LHCN-M2 (cell line): ENCODE measurements around the gene SKAP2. TPM values are rescaled to one million over a fixed set of nuclear protein-coding genes. Genes with fewer than 3 reads are reported as not detected.

Experiments
- DNase-seq: peaks from one replicate; pipeline ENCODE4 v3.0.0-alpha.2; 2012; ENCODE audit warnings: low read depth
- total RNA-seq: library from RNA; depleted of rRNA; stranded (reverse); fragments of >200 nt; gene quantifications from 2 replicates; pipeline ENCODE4 v1.2.3, GENCODE V29; 2014

Gene SKAP2
- total RNA-seq, 1 experiment from 2014 or later = 60.7 TPM

DNA sequence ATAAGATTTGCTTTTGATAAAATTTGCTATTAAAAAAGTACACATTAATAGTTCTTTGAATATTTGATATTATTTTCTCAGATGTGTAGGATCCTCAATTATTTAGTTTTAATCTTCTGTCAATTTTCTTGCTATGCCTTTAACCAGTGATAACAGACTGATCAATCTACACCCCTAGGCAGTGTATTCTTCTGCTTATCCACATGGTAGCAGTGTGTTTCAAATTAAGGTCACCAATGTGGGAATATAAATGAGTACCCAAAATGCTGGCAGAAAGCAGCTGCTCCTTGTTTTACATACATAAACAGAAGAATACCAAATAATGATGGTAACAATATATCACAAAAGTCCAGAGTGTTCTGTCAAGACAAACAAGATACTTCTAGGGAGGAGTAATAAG lies 87.0 kb downstream of the SKAP2 start:
- peak; percentile 24 for DNase-seq

DNA sequence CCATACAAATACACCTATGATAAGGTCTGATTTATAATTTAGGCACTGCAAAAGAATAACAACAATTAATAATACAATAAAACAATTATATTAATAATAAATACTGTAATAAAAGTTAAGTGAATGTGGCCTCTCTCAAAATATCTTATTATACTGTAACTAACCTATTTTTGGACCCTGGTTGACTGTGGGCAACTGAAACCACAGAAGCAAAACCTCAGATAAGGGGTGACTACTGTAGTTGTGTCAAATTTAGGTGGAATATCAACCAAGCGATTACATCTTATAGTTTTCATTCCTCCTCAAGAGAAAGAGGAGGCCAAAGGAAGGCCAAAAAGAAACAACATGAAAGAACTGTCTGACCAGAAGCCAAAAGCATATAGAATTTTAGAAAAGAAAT lies 103.9 kb downstream of the SKAP2 start:
- DNase-seq = no peak

DNA sequence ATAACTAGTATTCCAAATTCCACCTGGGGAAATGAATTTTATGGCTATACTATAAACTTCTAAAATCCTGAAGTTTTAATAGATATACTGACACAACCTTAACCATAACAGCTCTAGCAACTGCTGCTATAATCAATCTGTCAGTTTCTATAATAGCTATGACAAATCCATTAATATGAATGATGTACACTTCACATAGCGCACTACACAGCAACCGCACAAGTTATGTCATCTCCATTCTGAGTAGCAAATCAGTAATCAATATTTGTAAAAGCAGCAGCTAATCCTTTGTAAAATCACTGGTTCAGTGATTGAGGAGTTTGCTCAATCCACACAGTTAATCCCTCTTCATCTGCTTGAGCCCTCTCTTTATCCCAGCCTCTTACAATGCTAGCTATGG lies 105.3 kb downstream of the SKAP2 start:
- DNase-seq = no peak

DNA sequence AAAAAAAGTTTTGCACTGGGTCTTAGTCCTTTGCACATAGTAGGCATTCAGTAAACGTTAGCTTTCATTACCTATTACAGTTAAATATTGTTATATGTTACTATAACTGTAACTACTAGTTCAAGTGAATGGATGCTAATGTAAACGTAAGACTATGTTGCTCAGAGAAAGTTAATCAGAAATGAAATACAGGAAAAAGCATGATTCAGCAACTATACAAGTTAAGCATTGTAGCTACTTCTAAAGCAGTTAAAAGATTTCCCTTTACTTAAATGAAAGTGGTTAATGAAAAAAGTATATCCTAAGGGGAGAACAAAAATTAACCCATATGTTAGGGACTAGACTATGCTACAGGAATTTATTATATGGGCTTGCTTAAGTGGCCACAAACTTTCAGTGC lies 121.2 kb downstream of the SKAP2 start:
- DNase-seq = no peak

DNA sequence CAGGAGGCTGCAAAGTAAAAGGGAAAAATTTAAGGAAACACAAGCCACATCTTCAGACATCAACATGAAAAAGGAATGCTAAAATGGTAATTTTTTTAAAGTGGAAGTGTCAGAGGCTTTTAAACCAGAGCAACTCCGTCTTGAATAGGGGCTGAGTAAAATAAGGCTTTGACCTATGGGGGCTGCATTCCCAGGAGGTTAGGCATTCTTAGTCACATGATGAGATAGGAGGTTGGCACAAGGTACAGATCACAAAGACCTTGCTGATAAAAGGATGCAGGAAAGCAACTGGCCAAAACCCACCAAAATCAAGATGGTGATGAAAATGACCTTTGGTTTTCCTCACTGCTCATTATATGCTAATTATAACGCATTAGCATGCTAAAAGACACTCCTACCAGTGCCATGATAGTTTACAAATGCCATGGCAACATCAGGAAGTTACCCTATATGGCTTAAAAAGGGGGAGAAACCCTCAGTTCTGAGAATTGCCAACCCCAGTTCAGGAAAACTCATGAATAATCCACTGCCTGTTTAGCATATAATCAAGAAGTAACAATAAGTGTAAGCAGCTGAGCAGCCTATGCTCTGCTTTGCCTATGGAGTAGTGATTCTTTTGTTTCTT lies 128.3 kb downstream of the SKAP2 start:
- no peak for DNase-seq

DNA sequence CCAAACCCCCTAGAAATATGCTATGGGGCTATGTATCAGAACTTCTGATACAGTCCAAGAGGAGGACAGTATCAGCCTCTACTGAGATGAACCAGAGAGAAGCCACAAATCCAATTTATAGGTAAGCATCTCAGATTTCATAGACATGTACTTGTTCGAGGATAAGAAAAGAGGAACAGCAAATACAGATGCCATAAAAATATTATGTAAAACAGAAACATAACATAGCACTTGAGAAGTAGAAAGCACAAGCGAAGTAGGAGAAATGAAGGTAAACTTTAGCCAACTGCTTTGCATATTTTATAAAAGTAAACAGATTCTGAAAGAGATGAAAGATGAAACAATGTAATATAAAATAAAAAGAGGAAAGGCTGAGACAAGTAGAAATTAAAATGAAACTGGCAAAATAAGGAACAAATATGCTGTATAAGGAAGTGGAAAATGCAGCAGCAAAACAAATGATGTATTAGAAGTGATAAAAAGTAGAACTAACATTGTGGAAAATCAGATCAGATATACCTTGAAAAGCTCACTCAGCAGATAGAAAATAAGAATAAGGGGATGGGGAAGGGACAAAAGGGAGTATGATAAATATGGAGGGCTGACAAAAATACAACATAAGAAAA lies 135.1 kb downstream of the SKAP2 start:
- no peak for DNase-seq

DNA sequence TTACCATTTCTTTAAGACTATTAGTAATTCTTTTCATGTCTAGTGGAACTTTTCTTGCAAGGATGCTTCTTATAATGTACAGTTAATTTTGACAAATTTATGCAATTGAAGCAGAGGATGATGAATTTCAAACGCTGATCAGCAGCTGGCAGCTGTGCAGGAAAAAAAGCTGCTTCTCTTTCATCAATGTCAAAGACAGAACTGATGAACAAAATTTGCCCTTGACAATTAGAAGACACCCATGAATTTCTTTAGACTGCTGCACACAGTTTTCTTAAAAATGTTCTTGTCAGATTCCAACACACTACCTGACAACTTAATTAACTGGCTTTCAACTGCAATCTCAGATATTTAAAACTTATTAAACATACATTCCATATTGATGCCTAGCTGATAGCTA lies 138.3 kb downstream of the SKAP2 start:
- DNase-seq = no peak

DNA sequence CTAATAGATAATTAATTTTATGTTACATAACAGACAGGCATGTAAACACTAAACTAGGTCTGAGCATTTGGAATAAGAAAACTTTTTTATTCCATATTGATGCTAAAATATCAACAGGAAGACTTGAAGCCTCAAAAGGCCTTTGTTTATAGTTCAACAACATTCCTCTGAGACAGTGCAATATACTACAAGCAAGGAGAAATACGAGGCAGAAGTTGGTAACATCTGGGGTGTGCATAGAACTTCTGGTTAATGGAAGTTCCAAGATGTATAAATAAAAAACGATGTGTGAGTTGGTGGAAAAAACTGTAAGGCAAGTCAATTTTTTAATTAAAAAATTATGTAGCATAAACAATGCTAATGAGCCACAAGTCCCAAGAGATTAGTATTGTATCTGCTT lies 139.6 kb downstream of the SKAP2 start:
- no peak for DNase-seq

DNA sequence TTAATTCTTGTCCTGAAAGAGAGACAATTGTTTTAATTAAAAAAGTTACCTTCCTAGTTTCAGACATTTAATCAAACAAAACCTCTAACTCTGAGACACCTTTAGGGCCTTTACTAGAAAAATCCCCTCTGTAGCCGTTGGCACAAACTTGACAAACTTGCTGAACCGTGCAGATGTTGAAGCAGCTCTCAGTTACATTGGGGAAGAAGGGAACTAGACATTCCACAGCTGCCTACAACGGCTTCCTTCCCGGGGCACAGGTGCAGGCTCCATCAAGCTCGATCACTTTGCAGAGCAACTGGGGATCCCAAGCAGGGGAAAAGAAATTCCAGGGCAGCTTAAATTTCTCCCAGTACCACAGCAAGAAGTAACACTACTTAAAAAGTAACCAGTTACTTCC lies 141.3 kb downstream of the SKAP2 start:
- DNase-seq = no peak

DNA sequence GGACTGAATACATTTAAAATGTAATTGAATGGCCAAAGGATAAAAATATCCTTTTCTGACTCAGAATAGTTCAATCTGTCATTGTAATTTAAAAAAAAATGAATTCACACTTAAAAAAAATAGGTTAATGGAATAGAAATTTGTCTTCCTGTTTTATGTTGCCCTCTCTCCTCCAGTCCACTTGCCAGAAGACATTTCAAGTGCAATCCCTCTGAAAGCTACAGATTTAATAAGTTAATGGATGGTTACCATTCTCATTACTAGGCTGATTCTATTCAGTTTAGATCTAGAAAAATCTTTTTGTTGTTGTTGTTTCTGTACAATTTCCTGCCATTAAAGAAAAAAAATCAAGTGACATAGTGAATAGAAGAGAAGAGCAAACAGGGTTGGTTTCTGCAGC lies 142.9 kb downstream of the SKAP2 start:
- DNase-seq = no peak

DNA sequence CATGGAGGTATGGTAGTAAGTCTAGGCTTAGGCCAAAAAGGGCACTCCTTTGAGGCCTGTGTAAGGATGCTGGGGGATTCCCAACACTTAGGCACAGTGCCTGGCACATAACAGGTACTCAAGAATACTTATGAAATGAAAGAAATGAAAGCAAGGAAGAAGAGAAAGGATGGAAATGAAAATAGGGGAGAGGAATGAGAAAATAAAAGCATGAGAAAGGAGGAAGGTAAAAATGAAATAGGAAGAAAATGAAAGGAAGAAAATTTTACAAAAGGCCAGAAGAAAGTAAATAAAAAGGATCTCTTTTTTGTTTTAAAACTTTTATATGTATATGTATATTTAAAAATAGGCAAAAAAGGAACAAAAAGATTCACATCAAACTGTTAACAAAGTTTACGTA lies 146.3 kb downstream of the SKAP2 start:
- no peak for DNase-seq

DNA sequence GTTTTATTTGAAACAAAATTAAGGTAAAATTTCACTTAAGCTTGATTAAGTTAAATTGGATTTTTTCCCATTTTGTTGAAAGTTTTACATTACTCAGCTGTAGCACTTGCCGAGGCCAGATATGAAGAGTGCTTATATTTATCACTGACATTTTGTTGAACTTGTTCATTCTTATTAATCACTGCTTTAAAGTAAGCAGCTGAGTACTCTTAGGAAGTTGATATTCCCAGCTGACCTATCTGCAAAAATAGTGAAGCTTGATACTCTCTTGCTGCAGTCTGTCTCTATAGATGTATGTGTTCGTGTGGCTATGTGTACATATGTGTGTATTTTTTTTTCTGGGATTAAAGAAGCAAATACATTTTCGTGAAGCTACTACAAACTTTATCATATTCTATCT lies 150.0 kb downstream of the SKAP2 start:
- DNase-seq = no peak

DNA sequence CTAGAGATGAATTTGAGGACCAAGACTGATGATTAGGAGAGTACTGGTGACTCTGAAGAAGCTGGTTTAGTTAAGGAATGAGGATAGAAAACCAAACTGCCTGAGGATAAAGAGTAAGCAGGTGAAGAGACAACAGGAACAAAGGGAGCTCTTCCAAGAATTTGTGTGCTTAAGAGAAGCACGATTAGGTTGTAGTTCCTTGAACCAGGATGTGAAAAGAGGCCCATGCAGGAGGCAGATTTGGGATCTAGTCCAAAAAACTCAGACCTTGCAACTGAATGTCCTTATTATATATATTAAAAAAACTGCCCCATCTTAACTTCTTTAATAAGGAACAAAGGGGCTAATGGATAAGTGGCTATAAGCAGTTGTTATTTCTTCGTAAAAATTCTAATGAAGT lies 150.4 kb downstream of the SKAP2 start:
- no peak for DNase-seq

DNA sequence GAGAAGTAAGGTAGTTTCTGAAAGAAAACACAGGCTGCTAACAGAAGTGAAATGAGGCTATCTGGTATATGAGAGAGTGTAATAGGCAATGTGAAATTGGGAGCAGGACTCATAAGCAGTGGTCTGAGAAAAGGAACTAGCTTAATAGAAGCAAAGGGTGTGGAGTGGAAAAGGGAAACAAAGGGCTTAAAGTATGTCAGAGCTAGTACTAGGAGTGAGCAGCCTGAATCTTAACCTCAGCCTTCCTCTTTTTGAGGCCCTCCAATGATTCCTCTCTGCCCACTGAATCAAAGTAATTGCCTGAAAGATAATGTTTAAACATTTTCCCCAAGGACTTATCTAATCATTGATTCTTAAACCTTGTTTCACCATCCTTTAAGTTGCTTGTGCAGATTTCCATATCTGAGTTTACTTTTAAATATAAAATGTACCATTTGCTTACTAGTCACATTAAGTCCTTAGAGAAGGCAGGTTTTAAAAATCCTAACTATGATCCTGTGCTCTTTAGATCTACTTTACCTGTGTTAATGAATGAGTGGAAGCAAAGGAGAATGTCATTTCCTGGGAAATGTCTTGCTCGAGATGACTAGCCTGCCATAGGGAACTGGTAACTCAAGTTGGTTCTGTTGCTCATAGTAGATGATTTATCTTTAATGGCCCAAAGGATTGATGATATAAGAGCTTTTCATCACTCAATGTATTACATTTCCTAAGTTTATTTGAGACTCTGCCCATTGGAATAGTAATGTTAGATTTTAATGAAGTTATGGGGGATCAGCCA lies 155.0 kb downstream of the SKAP2 start:
- no peak for DNase-seq

DNA sequence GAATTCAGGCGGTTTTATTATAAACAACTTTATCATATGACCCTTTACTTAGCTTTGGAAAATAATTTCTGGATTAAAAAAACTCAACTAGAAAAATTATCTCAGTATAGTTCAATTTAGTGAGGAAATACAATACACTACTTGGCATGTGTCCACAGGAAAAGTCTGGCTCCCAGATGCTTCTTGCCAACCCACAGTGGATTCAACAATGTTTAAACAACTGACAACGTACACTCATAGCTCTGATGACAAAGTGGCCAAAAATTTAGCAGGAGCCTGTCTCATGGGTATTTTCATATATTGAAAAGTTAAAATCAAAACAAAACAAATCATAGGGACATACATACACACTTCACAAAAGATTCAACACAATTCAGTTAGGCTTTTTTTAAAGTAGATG lies 158.8 kb downstream of the SKAP2 start:
- DNase-seq = peak; percentile 98

DNA sequence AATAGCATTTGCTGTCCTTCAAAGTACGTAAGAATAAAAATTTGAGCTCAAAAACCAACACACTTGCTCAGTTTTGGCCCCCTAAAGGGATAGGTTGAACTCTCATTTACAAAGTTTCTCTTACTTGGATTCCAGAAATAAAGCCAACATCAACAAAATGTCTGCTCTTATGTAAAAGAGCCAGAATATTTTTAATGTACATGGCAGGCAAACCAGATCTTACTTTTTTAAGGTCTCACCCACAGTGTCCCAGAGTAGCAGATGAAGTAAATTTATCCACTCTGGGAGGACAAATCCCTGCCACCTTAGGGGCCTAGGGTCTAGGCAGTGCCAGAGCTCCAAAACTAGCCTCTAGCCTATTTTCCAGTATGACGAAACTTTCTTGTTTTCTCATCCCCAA lies 159.6 kb downstream of the SKAP2 start:
- DNase-seq = peak; percentile 17

DNA sequence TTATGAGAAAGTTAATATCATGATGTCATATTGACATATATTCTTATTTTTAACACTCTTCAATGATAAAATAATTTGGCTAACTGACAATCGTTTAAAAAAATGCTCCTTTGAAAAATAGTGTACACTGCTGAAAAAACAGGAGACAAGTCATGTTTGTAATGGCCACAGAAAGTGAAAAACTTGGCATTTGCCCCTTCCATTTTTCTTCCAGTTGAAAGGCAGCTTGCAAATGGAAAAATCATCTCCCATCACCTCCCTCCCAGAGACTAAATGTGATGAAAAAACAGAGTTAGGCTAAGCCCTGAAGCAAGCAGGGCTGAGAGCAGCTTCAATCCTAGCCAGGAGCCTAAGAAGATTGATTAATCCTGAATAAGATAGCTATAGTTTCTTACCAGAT lies 160.4 kb downstream of the SKAP2 start:
- no peak for DNase-seq

DNA sequence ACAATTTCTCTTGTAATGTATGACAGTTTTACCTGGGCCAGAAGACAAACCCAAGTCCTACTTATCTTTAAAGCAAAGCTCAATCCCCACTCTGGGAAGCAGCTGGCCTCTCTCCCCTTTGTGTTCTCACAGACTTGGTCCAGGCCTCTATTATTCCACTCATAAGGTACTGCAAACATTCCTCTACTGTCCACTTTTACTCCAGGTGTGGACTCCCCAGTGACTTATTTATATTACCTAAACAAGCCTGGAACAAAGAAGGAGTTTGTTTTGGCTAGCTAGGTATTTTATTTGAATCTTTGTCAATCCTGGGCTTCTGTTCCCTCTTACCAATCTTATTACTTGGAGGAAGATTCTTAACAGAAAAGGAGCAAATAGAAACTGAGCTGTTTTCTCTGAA lies 163.5 kb downstream of the SKAP2 start:
- DNase-seq = no peak

DNA sequence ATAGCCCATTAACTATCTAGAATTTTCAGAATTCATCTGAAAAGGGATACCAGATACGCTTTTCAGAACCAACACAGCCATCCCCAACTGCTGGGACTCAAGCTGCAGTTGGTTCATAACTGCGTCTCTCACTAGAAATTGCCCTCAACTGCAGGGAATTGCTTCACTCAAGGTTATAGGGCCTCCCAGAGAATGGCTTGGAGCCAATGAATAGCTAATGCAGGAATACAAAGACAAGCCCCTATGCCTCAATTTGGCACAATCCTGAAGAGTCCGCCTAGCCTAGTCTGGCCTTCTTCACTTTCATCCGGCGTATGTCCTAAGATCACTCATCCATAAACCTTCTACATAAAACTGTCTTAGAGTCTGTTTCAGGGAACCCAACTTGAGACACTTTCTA lies 164.0 kb downstream of the SKAP2 start:
- DNase-seq = no peak

DNA sequence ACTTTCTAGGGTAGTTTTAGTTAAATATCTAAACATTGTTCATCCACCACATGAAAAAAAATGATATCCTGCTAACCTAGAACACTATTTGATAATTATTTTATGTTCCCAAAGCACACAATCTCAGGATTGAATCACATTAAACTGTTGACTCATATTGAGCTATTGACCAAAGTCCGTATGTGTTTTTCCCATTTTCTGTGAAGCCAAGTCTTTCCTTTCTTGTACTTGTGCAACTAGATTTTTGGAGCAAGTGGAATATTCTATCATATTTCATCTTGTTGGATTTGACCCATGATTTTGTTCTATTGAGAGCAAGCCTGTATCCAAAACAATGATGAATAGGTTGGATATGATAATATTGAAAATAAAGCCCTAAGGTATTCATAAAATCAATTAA lies 164.6 kb downstream of the SKAP2 start:
- peak; percentile 21 for DNase-seq

DNA sequence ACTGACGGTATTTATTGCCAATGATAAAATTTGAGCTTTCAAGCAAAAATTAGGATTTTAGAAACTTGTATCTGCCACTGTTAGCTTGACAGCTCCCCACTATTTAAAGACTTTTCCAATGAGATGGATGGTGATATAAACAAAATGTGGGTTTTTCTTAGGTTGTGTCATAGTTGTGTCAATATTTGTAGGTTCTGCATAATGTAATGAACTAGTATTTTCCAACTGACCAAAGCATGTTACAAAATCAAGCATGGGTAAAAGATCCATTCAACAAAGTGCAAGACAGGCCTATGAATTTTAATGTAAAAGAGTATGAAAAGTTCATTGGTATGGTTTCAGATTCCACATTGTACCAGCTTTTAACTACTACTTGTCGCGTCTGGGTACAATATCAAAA lies 165.6 kb downstream of the SKAP2 start:
- no peak for DNase-seq

DNA sequence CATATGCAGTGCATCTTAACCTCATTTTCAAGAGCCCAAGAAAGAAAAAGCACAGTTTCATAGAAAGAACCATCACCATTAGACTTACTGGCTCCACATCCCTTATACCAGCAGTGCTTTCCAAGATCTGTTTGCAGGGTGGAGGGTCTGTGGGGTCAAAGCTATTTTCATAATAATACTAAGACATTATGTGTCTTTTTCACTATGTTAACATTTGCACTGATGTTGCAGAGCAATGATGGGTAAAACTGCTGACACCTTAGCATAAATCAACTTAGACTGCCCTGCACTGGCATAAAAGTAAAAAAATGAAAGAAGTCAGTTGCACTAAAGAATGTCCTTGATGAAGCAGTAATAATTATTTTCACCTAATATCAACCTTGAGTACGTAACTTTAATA lies 166.2 kb downstream of the SKAP2 start:
- no peak for DNase-seq

DNA sequence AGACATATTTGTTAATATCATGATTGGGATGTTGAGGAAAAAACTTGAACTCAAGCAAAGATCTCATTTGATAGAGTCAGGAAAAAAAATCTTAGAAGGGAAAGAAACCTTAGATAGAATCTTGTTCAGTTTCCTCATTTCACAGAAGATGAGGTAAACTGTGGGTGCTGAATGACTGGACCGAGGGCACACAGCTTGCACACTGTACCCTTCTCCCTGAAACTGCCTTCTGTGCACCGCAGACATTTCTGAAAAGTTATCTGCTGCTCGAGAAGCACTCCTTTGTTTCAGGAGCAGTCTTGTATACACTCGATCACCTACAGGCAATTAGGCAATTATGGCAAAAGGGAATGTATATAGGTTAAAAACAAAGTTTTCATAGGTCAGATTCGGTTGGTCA lies 167.4 kb downstream of the SKAP2 start:
- no peak for DNase-seq
